ENCODE measurements around the gene GNAI2.
A peak's percentile ranks its signal among the peaks of the same experiment; 100 is the strongest.
"Not testable (repeated sequence)": the region's sequence is repeated elsewhere in the genome, so short reads cannot be mapped to it uniquely, and the experiment has no call there.

GNAI2 gene

GRCh38 chr3:50269460-50269859, 33.5 kb downstream of the GNAI2 start:
- Histone ChIP-seq H3K27ac (no peak overlapping the region), H3K36me3 (no peaks in the 10 kb centered on the region), H4K20me1 (peaks cover 0 to 59% (median 11%) of the 10 kb centered on the region in 11 experiments; a peak in 12 of 22 replicates), H3K9me3 (replicated peaks in 1 of 11) (no peaks in the 10 kb centered on the region), H3K4me1 (peaks cover 0 to 54% (median 42%) of the 10 kb centered on the region in 10 experiments; a peak in 18 of 20 replicates), H3K27me3 (peaks cover 45 to 63% (median 58%) of the 10 kb centered on the region in 11 experiments), H3K4me2 (peak overlapping the region in 9 of 11 experiments; percentile 24 to 68 (median 50); a peak in 13 of 22 replicates), H3K4me3 (no peak overlapping the region), H3K9ac (peak overlapping the region in 5 of 11 experiments; percentile 5 to 41 (median 24); a peak in 5 of 22 replicates)
- TF ChIP-seq Cebpa-rat (IDR thresholded peaks at IDR 0.05), result no peak

GRCh38 chr3:50269977-50270413, 34.0 kb downstream of the GNAI2 start:
- H3K27ac ChIP-seq, result no peak overlapping the region
- H3K4me1 ChIP-seq, result peaks cover under 1 to 52% (median 41%) of the 10 kb centered on the region in 10 experiments; a peak in 18 of 20 replicates
- peak overlapping the region in 3 of 11 experiments; percentile 34 to 53 (median 50); a peak in 2 of 22 replicates for H3K4me2 ChIP-seq

GRCh38 chr3:50270422-50271224, 34.6 kb downstream of the GNAI2 start:
- peaks cover 7 to 56% (median 43%) of the 10 kb centered on the region in 10 experiments; a peak in 18 of 20 replicates for H3K4me1 ChIP-seq
- H4K20me1 ChIP-seq, result peaks cover 0 to 62% (median 17%) of the 10 kb centered on the region in 11 experiments; a peak in 14 of 22 replicates
- no peak overlapping the region for H3K4me3 ChIP-seq
- TF ChIP-seq Cebpa-rat (IDR thresholded peaks at IDR 0.05), result no peak
- peaks cover 57 to 71% (median 67%) of the 10 kb centered on the region in 11 experiments for H3K27me3 ChIP-seq
- no peaks in the 10 kb centered on the region for H3K9me3 ChIP-seq (replicated peaks in 1 of 11)
- H3K36me3 ChIP-seq, result no peaks in the 10 kb centered on the region
- H3K4me2 ChIP-seq, result 0 out of 22 replicates have a peak overlapping the region, but pooled peaks of 2 of the 11 experiments have one; percentile 3 to 10
- H3K27ac ChIP-seq, result no peak overlapping the region
- peak overlapping the region in 3 of 11 experiments; percentile 3 to 15 (median 13); a peak in 1 of 22 replicates for H3K9ac ChIP-seq

More at GRCh38 chr3:50269977-50270413, 34.0 kb downstream of the GNAI2 start:
- Histone ChIP-seq H4K20me1 (peaks cover 0 to 62% (median 11%) of the 10 kb centered on the region in 11 experiments; a peak in 14 of 22 replicates), H3K9me3 (replicated peaks in 1 of 11) (no peaks in the 10 kb centered on the region), H3K4me3 (no peak overlapping the region), H3K36me3 (no peaks in the 10 kb centered on the region), H3K9ac (peak overlapping the region in 1 of 11 experiments; percentile 3; a peak in 1 of 22 replicates), H3K27me3 (peaks cover 50 to 68% (median 64%) of the 10 kb centered on the region in 11 experiments)
- TF ChIP-seq Cebpa-rat (IDR thresholded peaks at IDR 0.05), result no peak

GRCh38 chr3:50271314-50271936, 35.4 kb downstream of the GNAI2 start:
- Histone ChIP-seq H3K9ac (peak overlapping the region in 2 of 11 experiments; percentile 3 to 15; a peak in 1 of 22 replicates), H3K4me3 (no peak overlapping the region), H3K4me1 (peaks cover 13 to 64% (median 51%) of the 10 kb centered on the region in 10 experiments; a peak in 18 of 20 replicates), H3K36me3 (no peaks in the 10 kb centered on the region), H4K20me1 (peaks cover 0 to 62% (median 25%) of the 10 kb centered on the region in 11 experiments; a peak in 15 of 22 replicates), H3K27me3 (peaks cover 59 to 71% (median 68%) of the 10 kb centered on the region in 11 experiments), H3K4me2 (no peak overlapping the region), H3K9me3 (replicated peaks in 1 of 11) (no peaks in the 10 kb centered on the region), H3K27ac (no peak overlapping the region)
- TF ChIP-seq Cebpa-rat (IDR thresholded peaks at IDR 0.05), result no peak

- Histone ChIP-seq H4K20me1 (peaks cover 0 to 63% (median 28%) of the 10 kb centered on the region in 11 experiments; a peak in 15 of 22 replicates), H3K4me2 (peak overlapping the region in 10 of 11 experiments; percentile 66 to 87 (median 78); a peak in 13 of 22 replicates), H3K27me3 (peaks cover 59 to 71% (median 68%) of the 10 kb centered on the region in 11 experiments), H3K4me1 (peaks cover 13 to 63% (median 42%) of the 10 kb centered on the region in 10 experiments; a peak in 18 of 20 replicates)
- not testable (repeated sequence) for H3K9ac ChIP-seq; H3K9me3 ChIP-seq (replicated peaks in 1 of 11); H3K4me3 ChIP-seq; H3K36me3 ChIP-seq; H3K27ac ChIP-seq
Measured at GRCh38 chr3:50272538-50272910, 36.5 kb downstream of the GNAI2 start.

- Histone ChIP-seq H4K20me1 (peaks cover 0 to 62% (median 30%) of the 10 kb centered on the region in 11 experiments; a peak in 14 of 22 replicates), H3K36me3 (no peaks in the 10 kb centered on the region), H3K4me3 (peak overlapping the region in 5 of 10 experiments; percentile 23 to 51 (median 44); a peak in 9 of 20 replicates), H3K27ac (no peak overlapping the region), H3K9ac (peak overlapping the region in 6 of 11 experiments; percentile 7 to 35 (median 16); a peak in 3 of 22 replicates), H3K4me1 (peaks cover 13 to 57% (median 40%) of the 10 kb centered on the region in 10 experiments; a peak in 18 of 20 replicates), H3K9me3 (replicated peaks in 1 of 11) (no peaks in the 10 kb centered on the region), H3K27me3 (peaks cover 59 to 71% (median 68%) of the 10 kb centered on the region in 11 experiments), H3K4me2 (peak overlapping the region; percentile 54 to 87 (median 78))
- TF ChIP-seq Cebpa-rat (IDR thresholded peaks at IDR 0.05), result no peak
Measured at GRCh38 chr3:50272911-50273688, 37.1 kb downstream of the GNAI2 start.

- Histone ChIP-seq H3K9me3 (replicated peaks in 1 of 11) (no peaks in the 10 kb centered on the region), H3K27ac (no peak overlapping the region), H3K4me2 (peak overlapping the region in 10 of 11 experiments; percentile 54 to 87 (median 77); a peak in 15 of 22 replicates), H3K4me3 (peak overlapping the region in 2 of 10 experiments; percentile 40 to 45; a peak in 2 of 20 replicates), H4K20me1 (peaks cover 0 to 62% (median 35%) of the 10 kb centered on the region in 11 experiments; a peak in 14 of 22 replicates), H3K4me1 (peaks cover 13 to 53% (median 39%) of the 10 kb centered on the region in 10 experiments; a peak in 18 of 20 replicates), H3K27me3 (peaks cover 59 to 71% (median 68%) of the 10 kb centered on the region in 11 experiments), H3K9ac (no peak overlapping the region), H3K36me3 (no peaks in the 10 kb centered on the region)
- no peak for TF ChIP-seq Cebpa-rat (IDR thresholded peaks at IDR 0.05)
Measured at GRCh38 chr3:50273689-50274065, 37.7 kb downstream of the GNAI2 start.
